Activated CD8-positive, alpha-beta memory T cell treated with anti-CD3 and anti-CD28 coated beads, Interleukin-2, amount 10 ng/mL, durations not matched to agents 7 days and 5 days (primary cell): ENCODE data around the gene SRSF5. TPM values are rescaled to one million over a fixed set of nuclear protein-coding genes. Genes with fewer than 3 reads are reported as not detected.
"Not testable (repeated sequence)": the region's sequence is repeated elsewhere in the genome, so short reads cannot be mapped to it uniquely, and the experiment has no call there.

Experiments used
- ATAC-seq: fragments of 150-1000 bp; cut with Tn5 transposase; one replicate; pipeline ENCODE4 v1.10.0; 2021; ENCODE audit warnings: moderate library complexity
- CTCF ChIA-PET: fragments of 350-600 bp; sonication (Branson Sonifier 250); formaldehyde crosslinking; loops from one replicate; lab custom pipeline; 2021; ENCODE audit warnings: antibody characterized with exemption; lab: Charles Lee
- DNase-seq: peaks from one replicate; pipeline ENCODE4 v3.0.0-alpha.2; 2020
- H3K27ac Mint-ChIP-seq: one replicate; pipeline ENCODE4 v1.8.0; 2021; ENCODE audit warnings: mild to moderate bottlenecking, mixed read lengths
- H3K27me3 Mint-ChIP-seq: one replicate; pipeline ENCODE4 v1.8.0; 2021; ENCODE audit warnings: mixed read lengths
- H3K36me3 Mint-ChIP-seq: one replicate; pipeline ENCODE4 v1.8.0; 2021; ENCODE audit warnings: mild to moderate bottlenecking, mixed read lengths
- H3K4me1 Mint-ChIP-seq: one replicate; pipeline ENCODE4 v1.8.0; 2021; ENCODE audit warnings: mixed read lengths
- H3K4me3 Mint-ChIP-seq: one replicate; pipeline ENCODE4 v1.8.0; 2021; ENCODE audit warnings: mild to moderate bottlenecking, moderate library complexity, mixed read lengths
- H3K9me3 Mint-ChIP-seq: one replicate; pipeline ENCODE4 v1.8.0; 2022; ENCODE audit warnings: low read depth, mixed read lengths
- total RNA-seq, 2 experiments: library from RNA; stranded (reverse); gene quantifications; one replicate each; pipeline ENCODE4 v1.2.3, GENCODE V29; 2021

The SRSF5 gene
- total RNA-seq, 2 experiments from 2014 or later = 335 to 407 TPM

DNA sequence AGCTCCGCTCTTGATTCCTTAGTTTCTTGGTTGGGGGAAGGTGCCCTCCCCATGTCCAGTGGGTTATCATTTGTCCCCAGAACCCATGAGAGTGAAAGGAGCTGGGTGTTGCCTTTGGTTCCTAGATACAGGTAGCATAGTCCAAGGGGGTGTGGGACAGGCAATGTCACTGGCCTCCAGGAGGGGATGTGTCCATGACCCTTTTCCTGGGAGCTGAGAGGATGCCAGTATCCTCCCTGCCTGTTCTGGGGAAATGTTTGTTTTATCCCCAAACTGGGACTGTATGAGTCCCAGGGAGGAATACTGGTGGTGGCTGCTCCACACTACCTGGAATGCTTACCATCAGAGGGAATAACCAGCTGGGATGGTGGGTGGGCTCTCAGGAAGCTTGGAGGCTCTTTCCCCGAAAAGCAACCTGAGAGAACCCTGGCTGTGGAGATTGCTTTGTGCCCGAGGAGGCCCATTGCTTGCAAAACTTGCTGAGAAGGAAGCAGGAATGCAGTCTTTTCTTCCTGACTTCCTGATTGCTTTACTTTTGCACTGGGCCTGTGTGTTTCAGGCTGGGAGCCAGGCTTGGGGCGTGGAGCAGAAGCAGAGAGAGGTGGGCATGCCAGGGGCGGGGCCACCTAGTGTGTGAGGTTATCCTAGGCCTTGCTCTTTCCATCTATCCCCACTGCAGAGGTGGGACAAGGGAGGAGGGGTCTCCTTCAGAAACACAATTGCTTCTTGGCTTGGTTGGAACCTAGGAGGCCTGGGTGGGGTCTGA is 30.8 kb downstream of the SRSF5 start:
- no peak overlapping the region for H3K27ac Mint-ChIP-seq
- no peak for DNase-seq
- CTCF ChIA-PET = no interaction called here
- no peak for ATAC-seq
- H3K9me3 Mint-ChIP-seq = peaks cover 3% of the 10 kb centered on the region
- peaks cover 8% of the 10 kb centered on the region for H3K27me3 Mint-ChIP-seq
- H3K4me3 Mint-ChIP-seq = no peak overlapping the region
- H3K36me3 Mint-ChIP-seq = peaks cover 3% of the 10 kb centered on the region
- no peaks in the 10 kb centered on the region for H3K4me1 Mint-ChIP-seq

DNA sequence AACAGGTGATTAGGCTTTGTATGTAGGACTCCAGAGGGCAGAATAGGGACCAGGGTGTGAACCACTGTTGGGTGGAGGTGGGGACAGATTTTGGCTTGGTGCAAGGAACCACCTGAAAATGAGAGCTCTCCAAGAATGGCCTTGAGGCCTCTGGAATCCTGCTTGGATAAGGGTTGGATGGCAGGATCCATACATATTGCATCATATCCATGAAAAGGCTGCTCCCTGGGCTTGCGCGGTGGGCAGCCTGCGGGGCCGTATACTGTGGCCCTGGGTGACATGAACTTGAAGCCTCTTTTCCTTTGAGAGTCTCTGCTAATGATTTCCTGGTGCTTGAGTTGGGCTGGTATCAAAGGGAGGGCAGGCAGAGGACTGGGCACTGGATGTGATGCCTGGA is 31.4 kb downstream of the SRSF5 start:
- Mint-ChIP-seq H3K36me3 (peaks cover 3% of the 10 kb centered on the region), H3K4me3 (no peak overlapping the region), H3K27me3 (peaks cover 13% of the 10 kb centered on the region), H3K27ac (no peak overlapping the region), H3K4me1 (no peaks in the 10 kb centered on the region), H3K9me3 (peaks cover 3% of the 10 kb centered on the region)
- CTCF ChIA-PET = no interaction called here
- no peak for ATAC-seq
- no peak for DNase-seq

DNA sequence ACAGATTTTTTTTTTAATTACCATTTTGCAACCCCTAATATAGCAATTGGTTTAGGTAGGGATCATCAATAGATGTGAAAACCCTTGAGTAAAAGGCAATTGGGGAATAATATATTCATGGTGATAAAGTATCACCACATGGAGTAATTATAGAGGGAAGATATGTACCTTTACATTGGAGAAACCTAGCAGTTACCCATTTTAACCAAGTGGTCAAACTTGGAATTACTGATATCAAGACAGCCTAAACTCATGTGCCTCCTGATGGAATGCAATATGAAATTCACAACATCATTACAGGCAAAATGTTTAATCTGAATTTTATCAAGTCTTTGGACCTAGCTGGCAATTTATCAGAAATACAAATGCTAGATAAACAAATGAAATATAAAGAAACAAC is 36.8 kb downstream of the SRSF5 start:
- CTCF ChIA-PET = no interaction called here
- H3K4me1 Mint-ChIP-seq = no peaks in the 10 kb centered on the region
- H3K27ac Mint-ChIP-seq = no peak overlapping the region
- peaks cover 3% of the 10 kb centered on the region for H3K9me3 Mint-ChIP-seq
- H3K27me3 Mint-ChIP-seq = peaks cover 26% of the 10 kb centered on the region
- no peak for ATAC-seq
- no peak overlapping the region for H3K4me3 Mint-ChIP-seq
- H3K36me3 Mint-ChIP-seq = peaks cover 3% of the 10 kb centered on the region
- no peak for DNase-seq

- Mint-ChIP-seq H3K27me3 (peaks cover 26% of the 10 kb centered on the region), H3K4me3 (no peak overlapping the region), H3K27ac (no peak overlapping the region), H3K36me3 (peaks cover 3% of the 10 kb centered on the region), H3K4me1 (no peaks in the 10 kb centered on the region), H3K9me3 (peaks cover 3% of the 10 kb centered on the region)
- no peak for ATAC-seq
- CTCF ChIA-PET = no interaction called here
- no peak for DNase-seq
Observed at GRCh38 chr14:69804902-69805301, 38.0 kb downstream of the SRSF5 start.

- ATAC-seq = no peak
- DNase-seq = no peak
- H3K4me1 Mint-ChIP-seq = no peaks in the 10 kb centered on the region
- H3K27ac Mint-ChIP-seq = no peak overlapping the region
- CTCF ChIA-PET = interaction anchor here (0.6 to 2.3 kb wide), 3 partner anchors 11 to 900 kb away, joined by 3 to 11 read pairs (median 3); no protein-coding TSS in a partner anchor
- no peaks in the 10 kb centered on the region for H3K9me3 Mint-ChIP-seq
- no peak overlapping the region for H3K4me3 Mint-ChIP-seq
- peaks cover 18% of the 10 kb centered on the region for H3K27me3 Mint-ChIP-seq
- H3K36me3 Mint-ChIP-seq = no peaks in the 10 kb centered on the region
Observed at GRCh38 chr14:69807192-69807591, 40.2 kb downstream of the SRSF5 start.

GRCh38 chr14:69808919-69809808 is 42.2 kb downstream of the SRSF5 start:
- Mint-ChIP-seq H3K36me3 (no peaks in the 10 kb centered on the region), H3K27ac (no peak overlapping the region), H3K27me3 (peaks cover 21% of the 10 kb centered on the region), H3K4me3 (no peak overlapping the region), H3K4me1 (no peaks in the 10 kb centered on the region), H3K9me3 (no peaks in the 10 kb centered on the region)
- CTCF ChIA-PET = interaction anchor here (1.6 to 2.3 kb wide), 3 partner anchors 9 to 219 kb away, joined by 3 to 11 read pairs (median 5); no protein-coding TSS in a partner anchor
- no peak for DNase-seq
- ATAC-seq = no peak

DNA sequence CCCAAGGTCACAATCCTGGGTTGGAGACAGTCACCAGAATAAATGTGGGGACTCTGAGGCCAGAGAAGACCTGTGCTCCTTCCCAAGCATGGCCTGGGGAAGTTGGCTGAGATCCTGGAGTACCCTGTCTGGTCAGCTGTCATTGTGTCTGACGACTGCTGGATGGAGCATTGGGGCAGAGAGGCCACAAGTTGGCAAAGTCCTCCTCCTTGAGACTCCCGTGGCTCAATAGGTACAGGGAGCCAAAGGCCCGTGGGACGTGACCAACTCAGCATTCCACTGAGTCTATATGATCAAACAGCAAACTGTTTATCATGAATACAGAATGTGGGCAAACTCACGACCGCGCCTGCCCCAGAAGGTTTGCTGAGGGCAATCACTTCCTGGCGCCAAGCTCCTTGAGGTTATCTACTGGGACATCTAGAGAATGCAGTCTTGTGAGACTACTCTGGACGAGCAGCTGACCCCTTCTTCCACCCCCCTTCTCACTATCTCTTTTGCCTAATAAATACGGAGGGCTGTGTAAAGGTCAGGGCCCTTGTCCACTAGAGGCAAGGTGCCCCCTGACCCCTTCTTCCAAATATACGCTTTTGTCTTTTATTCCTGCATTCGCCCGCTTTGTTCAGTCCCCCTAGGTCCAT is 44.4 kb downstream of the SRSF5 start:
- H3K27me3 Mint-ChIP-seq = peaks cover 14% of the 10 kb centered on the region
- ATAC-seq (no peak), DNase-seq (no peak)
- no peaks in the 10 kb centered on the region for H3K36me3 Mint-ChIP-seq
- H3K27ac Mint-ChIP-seq = no peak overlapping the region
- H3K4me3 Mint-ChIP-seq = no peak overlapping the region
- CTCF ChIA-PET = interaction anchor here (0.6 to 1.8 kb wide), 3 partner anchors 59 to 217 kb away, joined by 3 to 5 read pairs (median 3); no protein-coding TSS in a partner anchor
- no peaks in the 10 kb centered on the region for H3K9me3 Mint-ChIP-seq
- H3K4me1 Mint-ChIP-seq = no peaks in the 10 kb centered on the region

- Mint-ChIP-seq H3K36me3 (no peaks in the 10 kb centered on the region), H3K9me3 (no peaks in the 10 kb centered on the region), H3K4me3 (no peak overlapping the region), H3K27ac (no peak overlapping the region), H3K4me1 (no peaks in the 10 kb centered on the region), H3K27me3 (peaks cover 14% of the 10 kb centered on the region)
- DNase-seq (no peak), ATAC-seq (no peak)
- CTCF ChIA-PET = interaction anchor here (1.2 kb wide), 1 partner anchor 81 kb away, joined by 3 read pairs; no protein-coding TSS in a partner anchor
Observed at GRCh38 chr14:69811868-69812252, 44.9 kb downstream of the SRSF5 start.

DNA sequence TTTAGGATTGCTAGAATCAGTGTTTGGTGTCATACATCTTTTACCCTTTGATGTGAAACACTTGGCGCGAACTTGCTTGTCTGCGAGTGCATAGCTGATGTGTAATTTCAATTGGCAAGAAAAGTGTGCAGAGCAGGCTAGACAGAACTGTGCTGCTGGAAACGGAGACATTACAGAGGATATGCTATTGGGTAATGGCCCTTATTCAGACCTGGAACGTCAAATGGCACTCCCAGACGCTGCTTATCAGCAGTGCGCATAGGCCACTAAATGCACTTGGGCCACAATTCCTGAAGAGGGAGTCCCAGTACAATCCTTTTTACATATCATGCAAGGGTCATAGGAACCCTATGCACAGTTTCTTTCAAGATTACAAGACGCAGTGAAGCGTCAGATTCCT is 45.8 kb downstream of the SRSF5 start:
- no peak for ATAC-seq
- CTCF ChIA-PET = no interaction called here
- no peaks in the 10 kb centered on the region for H3K4me1 Mint-ChIP-seq

DNA sequence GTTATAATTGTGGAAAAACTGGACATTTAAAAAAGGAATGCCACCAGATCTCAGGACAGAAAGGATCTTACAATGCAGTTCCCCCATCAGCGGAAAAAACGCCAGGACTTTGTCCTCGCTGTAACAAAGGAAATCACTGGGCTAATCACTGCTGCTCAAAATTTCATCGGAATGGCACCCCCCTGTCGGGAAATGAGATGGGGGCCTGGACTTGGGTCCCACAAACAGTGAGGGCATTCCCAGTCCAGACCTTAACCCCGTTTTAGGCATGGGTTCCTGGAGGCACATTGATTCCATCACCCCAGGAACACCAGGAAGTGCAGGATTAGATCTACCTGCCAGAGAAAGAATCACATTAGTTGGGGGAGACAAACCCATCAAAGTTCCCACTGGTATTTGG is 46.4 kb downstream of the SRSF5 start:
- CTCF ChIA-PET = interaction anchor here (1.3 kb wide), 1 partner anchor 773 kb away, joined by 4 read pairs; no protein-coding TSS in a partner anchor
- H3K4me3 Mint-ChIP-seq, H3K9me3 Mint-ChIP-seq, H3K27ac Mint-ChIP-seq, DNase-seq, H3K36me3 Mint-ChIP-seq, ATAC-seq, H3K4me1 Mint-ChIP-seq: not testable (repeated sequence)
- H3K27me3 Mint-ChIP-seq = peaks cover 14% of the 10 kb centered on the region

More for the DNA sequence above, 45.8 kb downstream of the SRSF5 start:
- Mint-ChIP-seq H3K9me3 (no peaks in the 10 kb centered on the region), H3K27me3 (peaks cover 14% of the 10 kb centered on the region), H3K36me3 (no peaks in the 10 kb centered on the region), H3K27ac (no peak overlapping the region), H3K4me3 (no peak overlapping the region)
- DNase-seq = no peak

DNA sequence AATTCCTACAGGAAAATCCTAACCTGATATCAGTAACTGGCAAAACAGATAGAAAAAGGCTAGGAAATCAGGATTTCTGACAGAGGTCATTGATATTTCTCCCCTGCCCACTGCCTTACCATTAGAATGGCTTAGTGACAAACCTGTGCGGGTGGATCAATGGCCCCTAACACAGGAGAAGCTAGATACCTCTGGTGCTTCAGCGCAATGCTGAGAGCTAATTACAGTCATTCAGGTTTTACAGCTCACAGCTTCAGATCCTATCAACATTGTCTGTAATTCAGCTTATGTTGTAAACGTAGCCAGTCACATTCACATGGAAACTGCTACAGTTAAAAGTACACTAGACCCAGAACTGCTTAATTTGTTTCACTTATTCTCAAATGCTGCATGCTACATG is 47.5 kb downstream of the SRSF5 start:
- Mint-ChIP-seq H3K36me3 (no peaks in the 10 kb centered on the region), H3K4me3 (no peak overlapping the region), H3K27ac (no peak overlapping the region), H3K27me3 (peaks cover 17% of the 10 kb centered on the region), H3K9me3 (no peaks in the 10 kb centered on the region), H3K4me1 (peaks cover 4% of the 10 kb centered on the region)
- ATAC-seq (no peak), DNase-seq (no peak)
- CTCF ChIA-PET = interaction anchor here (1.3 kb wide), 1 partner anchor 772 kb away, joined by 4 read pairs; no protein-coding TSS in a partner anchor

DNA sequence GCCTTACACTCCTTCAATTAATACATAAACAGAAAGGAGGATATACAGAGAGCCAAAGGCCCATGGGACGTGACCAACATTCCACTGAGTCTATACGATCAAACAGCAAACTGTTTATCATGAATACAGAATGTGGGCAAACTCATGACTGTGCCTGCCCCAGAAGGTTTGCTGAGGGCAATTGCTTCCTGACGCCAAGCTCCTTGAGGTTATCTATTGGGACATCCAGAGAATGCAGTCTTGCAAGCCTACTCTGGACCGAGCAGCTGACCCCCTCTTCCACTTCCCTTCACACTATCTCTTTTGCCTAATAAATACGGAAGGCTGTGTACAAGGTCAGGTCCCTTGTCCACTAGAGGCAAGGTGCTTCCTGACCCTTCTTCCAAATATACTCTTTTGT is 48.6 kb downstream of the SRSF5 start:
- H3K4me3 Mint-ChIP-seq = no peak overlapping the region
- CTCF ChIA-PET = no interaction called here
- ATAC-seq (no peak), DNase-seq (no peak)
- H3K9me3 Mint-ChIP-seq = no peaks in the 10 kb centered on the region
- H3K36me3 Mint-ChIP-seq = no peaks in the 10 kb centered on the region
- H3K27me3 Mint-ChIP-seq = peaks cover 17% of the 10 kb centered on the region
- H3K27ac Mint-ChIP-seq = no peak overlapping the region
- peaks cover 4% of the 10 kb centered on the region for H3K4me1 Mint-ChIP-seq

DNA sequence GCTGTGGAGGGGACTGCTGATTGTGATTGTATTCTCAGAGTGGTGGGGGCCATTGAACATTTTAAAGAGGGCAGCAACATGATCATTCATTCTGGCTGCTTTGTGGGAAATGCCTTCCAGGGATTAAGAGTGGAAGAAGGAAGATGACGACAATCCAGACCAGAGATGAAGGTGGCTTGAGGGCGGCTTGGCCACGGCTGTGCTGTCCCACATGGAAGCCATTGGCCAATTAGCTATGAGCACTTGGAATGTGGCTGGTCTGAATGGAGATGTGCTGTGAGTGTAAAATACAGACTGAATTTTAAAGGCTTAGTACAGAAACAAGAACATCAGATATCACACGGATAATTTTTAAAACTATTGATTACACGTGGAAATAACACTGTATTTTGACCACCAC is 49.3 kb downstream of the SRSF5 start:
- no peak for DNase-seq
- Mint-ChIP-seq H3K4me3 (no peak overlapping the region), H3K27me3 (peaks cover 17% of the 10 kb centered on the region), H3K4me1 (peaks cover 4% of the 10 kb centered on the region), H3K27ac (no peak overlapping the region), H3K36me3 (no peaks in the 10 kb centered on the region), H3K9me3 (no peaks in the 10 kb centered on the region)
- CTCF ChIA-PET = interaction anchor here (5.4 kb wide), 1 partner anchor 212 kb away, joined by 49 read pairs; no protein-coding TSS in a partner anchor
- ATAC-seq = no peak
